Adrenal gland (tissue), 12 donors: ENCODE measurements around the gene LAMA5. TPM values are rescaled to one million over a fixed set of nuclear protein-coding genes. Genes with fewer than 3 reads are reported as not detected.

Experiments used
- DNase-seq, 7 donors: peaks; one replicate each; pipeline ENCODE4 v3.0.0-alpha.2; 2019 to 2020
- H3K27ac ChIP-seq, 5 donors: fragments of 200-600 bp; sonication (generic) in 4 of 5; 1 replicate in 3 of 5; 2 replicates in 2 of 5; pipeline versions ENCODE4 v1.5.1 to v1.8.0; 2016 to 2020; ENCODE audit warnings: mild to moderate bottlenecking in 1 of 5
- H3K27me3 ChIP-seq: fragments of 200-600 bp; 2 replicates; pipeline ENCODE4 v1.8.0; 2021
- H3K36me3 ChIP-seq, 2 donors: fragments of 200-600 bp; replicated peaks in 1 of 2; 1 replicate in 1 of 2; 2 replicates in 1 of 2; pipeline versions ENCODE4 v1.5.1 to v1.8.0; 2018 to 2022
- H3K4me1 ChIP-seq, 2 donors: fragments of 200-600 bp; replicated peaks in 1 of 2; 1 replicate in 1 of 2; 2 replicates in 1 of 2; pipeline versions ENCODE4 v1.5.1 to v1.8.0; 2018 to 2021
- H3K4me3 ChIP-seq, 4 donors: fragments of 200-600 bp; sonication (generic) in 3 of 4; one replicate each; pipeline ENCODE4 v1.5.1; 2016 to 2018
- H3K9me3 ChIP-seq, 3 donors: fragments of 200-600 bp; sonication (generic) in 1 of 3; replicated peaks in 1 of 3; 1 replicate in 2 of 3; 2 replicates in 1 of 3; pipeline versions ENCODE4 v1.5.1 to v1.8.0; 2016 to 2021
- CTCF ChIP-seq, 6 experiments: fragments of 450-650 bp in 4 of 6; fragments of 200-600 bp in 2 of 6; sonication (generic) in 1 of 6; IDR thresholded peaks; 1 replicate in 5 of 6; 2 replicates in 1 of 6; pipeline versions ENCODE4 v1.5.1 to v1.8.0; 2016 to 2021; ENCODE audit warnings: antibody characterized with exemption in 6 of 6, mild to moderate bottlenecking in 2 of 6, moderate library complexity in 1 of 6
- POLR2A ChIP-seq, 2 donors: fragments of 450-650 bp; IDR thresholded peaks; one replicate each; pipeline ENCODE4 v1.6.1; 2017; ENCODE audit warnings: antibody characterized with exemption in 2 of 2, mild to moderate bottlenecking in 2 of 2, moderate library complexity in 1 of 2
- WGBS, 4 donors: extraction: QIAGEN DNeasy Blood & Tissue Kit in 2 of 4; methylation state at CpG; one replicate each; pipeline versions ENCODE4 v1.1.5 to v1.1.7; 2013 to 2017; 5-methylcytosine and 5-hydroxymethylcytosine counted together
- intact Hi-C, 2 donors: fragments of 100-400 bp; cut with DNase I; formaldehyde crosslinking; loops; one replicate each; pipeline versions ENCODE4 v1.14.1 to v1.15.0; 2022 to 2023
- polyA plus RNA-seq, 3 donors: library from polyadenylated mRNA; stranded (reverse); fragments of 200-250 nt in 2 of 3; fragments of 350-450 nt in 1 of 3; fragmentation: Illumina TruSeq in 1 of 3; extraction: RNeasy Lipid Tissue Mini Kit (QIAGEN cat#74804) in 1 of 3; gene quantifications; one replicate each; pipeline ENCODE4 v1.2.3, GENCODE V29; 2013 to 2014
- total RNA-seq, 9 donors: library from RNA; depleted of rRNA in 4 of 9; stranded (reverse); fragments of >200 nt in 4 of 9; fragments of 120-200 nt in 1 of 9; fragmentation: NEBNext Ultra II Directional in 1 of 9; extraction: Animal tissue kit (Norgen Biotek cat#: 25700) in 1 of 9; gene quantifications; one replicate each; pipeline versions ENCODE4 v1.1.0 to v1.2.4, GENCODE V29; 2013 to 2023
- donor health status: healthy with polysubstance abuse.
- donor health status: Bipolar disorder and iron deficiency.
- donor health status: DM: yes; HTN: yes; CAD: no.
- donor health status: DM: no; HTN: no; CAD: no.
- donor health status: DM: no; HTN: no; CAD: no.
- donor health status: DM: yes; HTN: yes; CAD: no.

LAMA5 gene
- total and polyA plus RNA-seq, 12 donors, result 2.0 to 537 (median 100) TPM

DNA sequence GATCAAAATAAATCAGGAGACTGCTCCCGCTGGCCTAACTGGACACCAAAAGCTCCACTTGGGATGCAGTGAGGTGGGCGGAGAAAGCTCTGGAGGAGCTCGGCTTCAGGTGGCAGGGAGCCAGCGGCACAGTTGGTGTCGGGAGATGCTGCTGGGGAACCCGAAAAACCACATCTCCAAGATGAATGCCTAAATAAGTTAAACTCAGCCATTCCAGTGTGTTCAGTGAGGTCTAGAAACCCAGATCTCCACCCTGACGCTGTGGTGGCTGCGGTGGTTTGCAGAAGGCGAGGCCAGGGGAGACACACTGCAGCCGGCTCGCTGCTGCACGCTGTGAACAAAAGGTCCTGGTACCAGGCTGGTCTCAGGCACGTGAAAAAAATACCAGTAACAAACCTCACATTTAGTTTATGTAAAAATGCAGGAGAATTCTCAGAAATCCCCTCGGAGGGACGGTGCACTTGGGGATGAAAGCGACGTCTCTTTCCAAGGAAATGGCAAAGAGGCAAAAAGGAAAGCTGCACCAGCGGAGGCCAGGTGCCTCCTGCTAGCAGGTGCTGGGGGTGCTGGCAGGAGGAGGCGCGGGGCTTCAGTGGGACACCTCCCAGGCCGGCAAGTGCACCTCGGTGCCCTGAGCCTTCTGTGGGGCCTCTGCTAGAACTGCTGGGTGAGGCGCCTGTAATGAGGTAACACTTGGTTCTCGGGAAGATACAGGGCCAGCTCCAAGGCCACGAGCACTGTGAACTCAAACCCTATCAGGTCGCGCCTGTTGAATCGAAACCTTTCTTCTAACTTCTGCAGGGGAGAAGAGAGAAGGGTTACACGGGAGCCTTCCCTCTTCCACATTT is 23.4 kb upstream of the LAMA5 start:
- no peaks in the 10 kb centered on the region for H3K9me3 ChIP-seq
- H3K4me1 ChIP-seq, result peaks cover 15 to 21% of the 10 kb centered on the region in 2 donors
- peak in 1 of 7 donors; percentile 59 for DNase-seq
- TF ChIP-seq POLR2A (IDR thresholded peaks at IDR 0.05), result no peak
- no peak for TF ChIP-seq CTCF (IDR thresholded peaks at IDR 0.05)
- no peaks in the 10 kb centered on the region for H3K27me3 ChIP-seq
- no peak overlapping the region for H3K4me3 ChIP-seq
- intact Hi-C loops, result loop anchor here in 1 of 2 donors (10.0 kb wide), 1 partner anchor 224 kb away; no protein-coding TSS in a partner anchor
- WGBS, 4 donors, result 66 to 80% (median 76%) methylated on average over 24 to 29 of the region's 29 CpGs
- H3K36me3 ChIP-seq, result peaks cover 0 to 22% of the 10 kb centered on the region in 2 donors
- no peak overlapping the region for H3K27ac ChIP-seq

GRCh38 chr20:62389601-62390087 is 22.5 kb upstream of the LAMA5 start:
- intact Hi-C loops, result loop anchor here in 1 of 2 donors (5.0 to 10.0 kb wide), 2 partner anchors 37 to 225 kb away; no protein-coding TSS in a partner anchor
- Histone ChIP-seq H3K4me3 (no peak overlapping the region), H3K36me3 (peaks cover 0 to 22% of the 10 kb centered on the region in 2 donors), H3K27ac (no peak overlapping the region), H3K9me3 (no peaks in the 10 kb centered on the region), H3K27me3 (no peaks in the 10 kb centered on the region), H3K4me1 (peaks cover 17 to 27% of the 10 kb centered on the region in 2 donors)
- DNase-seq, result no peak
- TF ChIP-seq CTCF (IDR thresholded peaks at IDR 0.05) (no peak), POLR2A (IDR thresholded peaks at IDR 0.05) (no peak)
- 81 to 87% (median 86%) methylated on average over 5 of the region's 5 CpGs for WGBS, 4 donors

DNA sequence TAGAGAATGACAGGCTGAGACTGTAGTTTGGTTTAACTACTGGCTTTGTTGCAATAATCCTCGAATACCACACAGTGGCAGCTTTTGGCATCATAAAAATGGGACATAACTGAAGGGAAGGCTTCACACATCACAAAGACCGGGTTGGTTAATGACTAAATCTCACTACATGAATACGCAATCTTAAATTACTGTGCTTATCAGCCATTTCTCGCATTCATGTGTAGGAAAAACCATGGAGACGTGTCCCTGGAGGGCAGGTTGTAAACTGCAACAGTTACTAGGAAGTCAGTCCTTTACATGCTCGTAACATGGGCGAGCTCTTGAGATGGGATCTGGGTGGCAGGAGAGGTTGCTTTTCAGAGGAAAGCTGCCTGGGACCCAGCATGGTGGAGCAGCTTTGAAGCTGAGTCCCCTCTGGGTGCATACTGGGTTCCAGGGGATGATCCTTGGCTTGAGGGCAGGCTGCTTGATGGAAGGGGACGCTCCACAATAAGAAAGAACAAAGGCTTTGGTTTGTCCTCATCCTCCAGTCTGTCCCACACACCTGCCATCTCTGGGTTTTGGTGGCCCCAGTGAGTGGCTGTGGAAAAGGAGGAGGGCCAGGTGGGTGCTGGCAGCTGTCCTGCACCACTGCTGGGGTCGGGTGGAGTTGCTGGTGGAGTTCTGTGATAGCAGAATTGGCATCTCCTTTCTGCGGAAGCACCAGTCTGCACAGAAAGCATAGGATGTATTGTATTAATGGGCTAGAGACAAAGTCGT is 21.9 kb upstream of the LAMA5 start:
- Histone ChIP-seq H3K4me1 (peaks cover 17 to 27% of the 10 kb centered on the region in 2 donors), H3K36me3 (peaks cover 0 to 22% of the 10 kb centered on the region in 2 donors), H3K9me3 (no peaks in the 10 kb centered on the region), H3K27me3 (no peaks in the 10 kb centered on the region), H3K27ac (peak overlapping the region in 1 of 5 donors; percentile 90), H3K4me3 (no peak overlapping the region)
- WGBS, 4 donors, result 81 to 84% (median 82%) methylated on average over 11 of the region's 11 CpGs
- intact Hi-C loops, result loop anchor here in 1 of 2 donors (5.0 kb wide), 1 partner anchor 37 kb away; no protein-coding TSS in a partner anchor
- TF ChIP-seq POLR2A (IDR thresholded peaks at IDR 0.05) (no peak), CTCF (IDR thresholded peaks at IDR 0.05) (no peak)
- DNase-seq, result no peak
